Mucosa of stomach (tissue), 1 donor: Measurements from ENCODE around the gene PLCH1.

Experiments
- H3K27me3 ChIP-seq: one replicate; pipeline ENCODE4 v1.7.0; 2013; ENCODE audit warnings: mild to moderate bottlenecking, low read length; ENCODE audit not compliant: control insufficient read depth, insufficient read depth
- H3K36me3 ChIP-seq: one replicate; pipeline ENCODE4 v1.7.0; 2013; ENCODE audit warnings: low read length; ENCODE audit not compliant: control insufficient read depth, insufficient read depth
- H3K4me1 ChIP-seq: one replicate; pipeline ENCODE4 v1.7.0; 2013; ENCODE audit warnings: mild to moderate bottlenecking, low read length; ENCODE audit not compliant: control insufficient read depth, insufficient read depth
- H3K4me3 ChIP-seq: one replicate; pipeline ENCODE4 v1.7.0; 2013; ENCODE audit warnings: low read length
- H3K9ac ChIP-seq: one replicate; pipeline ENCODE4 v1.7.0; 2013; ENCODE audit warnings: mild to moderate bottlenecking, low read length, moderate library complexity
- H3K9me3 ChIP-seq: one replicate; pipeline ENCODE4 v1.7.0; 2013; ENCODE audit warnings: mild to moderate bottlenecking, low read length, moderate library complexity; ENCODE audit not compliant: control insufficient read depth
- donor health status: Pancreatic carcinoma.

The PLCH1 gene

GRCh38 chr3:155741603-155742002 lies 3.3 kb downstream of the PLCH1 start:
- Histone ChIP-seq H3K27me3 (peaks cover 10% of the 10 kb centered on the region), H3K36me3 (no peaks in the 10 kb centered on the region), H3K9me3 (no peaks in the 10 kb centered on the region), H3K9ac (no peak overlapping the region), H3K4me1 (no peaks in the 10 kb centered on the region), H3K4me3 (no peak overlapping the region)

- H3K27me3 ChIP-seq = peaks cover 10% of the 10 kb centered on the region
Observed at GRCh38 chr3:155741101-155741500, 3.8 kb downstream of the PLCH1 start.

GRCh38 chr3:155739154-155739553 lies 5.7 kb downstream of the PLCH1 start:
- H3K4me1 ChIP-seq = no peaks in the 10 kb centered on the region
- peaks cover 6% of the 10 kb centered on the region for H3K27me3 ChIP-seq
- no peak overlapping the region for H3K9ac ChIP-seq
- no peaks in the 10 kb centered on the region for H3K9me3 ChIP-seq
- no peak overlapping the region for H3K4me3 ChIP-seq
- no peaks in the 10 kb centered on the region for H3K36me3 ChIP-seq

More at GRCh38 chr3:155741101-155741500, 3.8 kb downstream of the PLCH1 start:
- Histone ChIP-seq H3K9me3 (no peaks in the 10 kb centered on the region), H3K36me3 (no peaks in the 10 kb centered on the region), H3K9ac (no peak overlapping the region), H3K4me3 (no peak overlapping the region), H3K4me1 (no peaks in the 10 kb centered on the region)

- Histone ChIP-seq H3K4me3 (no peak overlapping the region), H3K36me3 (no peaks in the 10 kb centered on the region), H3K4me1 (no peaks in the 10 kb centered on the region), H3K27me3 (peaks cover under 1% of the 10 kb centered on the region), H3K9me3 (no peaks in the 10 kb centered on the region), H3K9ac (peak overlapping the region; percentile 65)
Observed at GRCh38 chr3:155738580-155739076, 6.2 kb downstream of the PLCH1 start.

- peak overlapping the region; percentile 12 for H3K4me3 ChIP-seq
- peak overlapping the region; percentile 65 for H3K9ac ChIP-seq
- no peaks in the 10 kb centered on the region for H3K4me1 ChIP-seq
Observed at GRCh38 chr3:155737844-155738460, 6.9 kb downstream of the PLCH1 start.

GRCh38 chr3:155736381-155736780 lies 8.5 kb downstream of the PLCH1 start:
- Histone ChIP-seq H3K4me3 (no peak overlapping the region), H3K36me3 (no peaks in the 10 kb centered on the region), H3K27me3 (no peaks in the 10 kb centered on the region), H3K4me1 (no peaks in the 10 kb centered on the region), H3K9me3 (no peaks in the 10 kb centered on the region), H3K9ac (peak overlapping the region; percentile 18)

More at GRCh38 chr3:155737844-155738460, 6.9 kb downstream of the PLCH1 start:
- Histone ChIP-seq H3K27me3 (no peaks in the 10 kb centered on the region), H3K9me3 (no peaks in the 10 kb centered on the region), H3K36me3 (no peaks in the 10 kb centered on the region)

- Histone ChIP-seq H3K9me3 (no peaks in the 10 kb centered on the region), H3K27me3 (no peaks in the 10 kb centered on the region), H3K36me3 (no peaks in the 10 kb centered on the region), H3K4me1 (no peaks in the 10 kb centered on the region), H3K9ac (no peak overlapping the region), H3K4me3 (no peak overlapping the region)
Observed at GRCh38 chr3:155730843-155731242, 14.0 kb downstream of the PLCH1 start.

- no peak overlapping the region for H3K9ac ChIP-seq
- H3K27me3 ChIP-seq = no peaks in the 10 kb centered on the region
- H3K4me3 ChIP-seq = no peak overlapping the region
- no peaks in the 10 kb centered on the region for H3K4me1 ChIP-seq
- H3K36me3 ChIP-seq = no peaks in the 10 kb centered on the region
- no peaks in the 10 kb centered on the region for H3K9me3 ChIP-seq
Observed at GRCh38 chr3:155727836-155728235, 17.0 kb downstream of the PLCH1 start.

GRCh38 chr3:155714295-155714718 lies 30.6 kb downstream of the PLCH1 start:
- H3K4me3 ChIP-seq = no peak overlapping the region
- peaks cover 5% of the 10 kb centered on the region for H3K4me1 ChIP-seq
- H3K36me3 ChIP-seq = no peaks in the 10 kb centered on the region
- no peaks in the 10 kb centered on the region for H3K9me3 ChIP-seq
- H3K27me3 ChIP-seq = no peaks in the 10 kb centered on the region
- no peak overlapping the region for H3K9ac ChIP-seq

- H3K4me3 ChIP-seq = no peak overlapping the region
- H3K9ac ChIP-seq = no peak overlapping the region
- H3K9me3 ChIP-seq = no peaks in the 10 kb centered on the region
- peaks cover 5% of the 10 kb centered on the region for H3K4me1 ChIP-seq
- no peaks in the 10 kb centered on the region for H3K27me3 ChIP-seq
- no peaks in the 10 kb centered on the region for H3K36me3 ChIP-seq
Observed at GRCh38 chr3:155712008-155712407, 32.9 kb downstream of the PLCH1 start.

GRCh38 chr3:155704771-155705559 lies 39.9 kb downstream of the PLCH1 start:
- H3K36me3 ChIP-seq = no peaks in the 10 kb centered on the region
- no peak overlapping the region for H3K9ac ChIP-seq
- H3K9me3 ChIP-seq = no peaks in the 10 kb centered on the region
- no peak overlapping the region for H3K4me3 ChIP-seq
- H3K4me1 ChIP-seq = peaks cover 8% of the 10 kb centered on the region
- H3K27me3 ChIP-seq = no peaks in the 10 kb centered on the region

GRCh38 chr3:155704061-155704460 lies 40.8 kb downstream of the PLCH1 start:
- no peaks in the 10 kb centered on the region for H3K9me3 ChIP-seq
- H3K4me1 ChIP-seq = peaks cover 8% of the 10 kb centered on the region
- H3K27me3 ChIP-seq = no peaks in the 10 kb centered on the region
- no peaks in the 10 kb centered on the region for H3K36me3 ChIP-seq
- H3K9ac ChIP-seq = no peak overlapping the region
- no peak overlapping the region for H3K4me3 ChIP-seq
